ENCODE measurements around the gene SORCS2.

- no peak for TF ChIP-seq EZH2 (IDR thresholded peaks at IDR 0.05; ENCODE audit: borderline replicate concordance, low read depth, low read length, severe bottlenecking)
- TF ChIP-seq CTCF (IDR thresholded peaks at IDR 0.05; ENCODE audit: borderline replicate concordance, extremely low read depth, low read length, poor library complexity, severe bottlenecking) = no peak
Observed at GRCh38 chr4:7734651-7735260, 542.4 kb downstream of the SORCS2 start.
